ENCODE measurements around the gene GULP1. TPM values are rescaled to one million over a fixed set of nuclear protein-coding genes. Genes with fewer than 3 reads are reported as not detected.

The GULP1 gene
- total and polyA plus RNA-seq, 2 of the 4 experiments (the other 2 are of a cell fraction) = 24.4 to 40.1 TPM

GRCh38 chr2:188251034-188251433, 40.6 kb upstream of the GULP1 start:
- H3K4ac ChIP-seq (ENCODE audit: low read depth, low read length) = no peak overlapping the region
- no peaks in the 10 kb centered on the region for H3K9me3 ChIP-seq (ENCODE audit: control insufficient read depth, insufficient read depth, low read length)
- no peak overlapping the region for H4K5ac ChIP-seq (ENCODE audit: low read depth, low read length)
- TF ChIP-seq SMC3 (IDR thresholded peaks at IDR 0.05; ENCODE audit: low read depth, low read length) (no peak), USF2 (IDR thresholded peaks at IDR 0.05; ENCODE audit: low read depth, low read length) (no peak), MXI1 (IDR thresholded peaks at IDR 0.05; ENCODE audit: borderline replicate concordance, low read depth, low read length) (no peak), MAFK (IDR thresholded peaks at IDR 0.05; ENCODE audit: low read depth, low read length) (no peak), RAD21 (IDR thresholded peaks at IDR 0.05; ENCODE audit: low read length) (no peak), FOS (IDR thresholded peaks at IDR 0.05; ENCODE audit: low read depth, low read length) (no peak), POLR2A (IDR thresholded peaks at IDR 0.05; ENCODE audit: low read depth, low read length) (no peak), BHLHE40 (IDR thresholded peaks at IDR 0.05; ENCODE audit: low read depth, low read length) (no peak), NFE2L2 (IDR thresholded peaks at IDR 0.05; ENCODE audit: low read depth, low read length) (no peak), ELK1 (IDR thresholded peaks at IDR 0.05; ENCODE audit: borderline replicate concordance, low read depth, low read length) (no peak), MAZ (IDR thresholded peaks at IDR 0.05; ENCODE audit: borderline replicate concordance, low read depth, low read length) (no peak), RFX5 (IDR thresholded peaks at IDR 0.05; ENCODE audit: low read depth, low read length) (no peak)
- dilution Hi-C loops (cut with HindIII; ENCODE audit: low sequenced_read_pairs, unreplicated experiment) (no loop called here), in situ Hi-C loops (cut with MboI; ENCODE audit: low sequenced_read_pairs) (no loop called here), intact Hi-C loops (cut with micrococcal nuclease) (no loop called here)
- H2AFZ ChIP-seq (replicated peaks; ENCODE audit: low read length, poor library complexity) = no peak overlapping the region
- WGBS, 2 experiments (ENCODE audit: extremely low coverage in 2 of 2, insufficient read length in 1 of 2) = no CpG with 5 or more reads among the region's 1 CpG
- no peak overlapping the region for H4K8ac ChIP-seq (ENCODE audit: low read depth in 2 of 2, low read length in 2 of 2)
- ATAC-seq (ENCODE audit: low read depth) (no peak), DNase-seq (no peak)
- no peaks in the 10 kb centered on the region for H3K36me3 ChIP-seq (ENCODE audit: control insufficient read depth, insufficient read depth, low read length)
- no peak overlapping the region for H3K4me3 ChIP-seq (ENCODE audit: insufficient read depth, low read depth, low read length)
- no peak overlapping the region for H2BK5ac ChIP-seq (ENCODE audit: low read depth, low read length, poor library complexity, severe bottlenecking)
- H2AK9ac ChIP-seq (replicated peaks; ENCODE audit: low read depth, low read length, poor library complexity) = no peak overlapping the region
- H3K4me2 ChIP-seq (ENCODE audit: low read depth, low read length) = no peak overlapping the region
- no peak overlapping the region for H3K18ac ChIP-seq (ENCODE audit: low read depth, low read length)
- H2AK5ac ChIP-seq (ENCODE audit: low read depth, low read length) = no peak overlapping the region
- no peaks in the 10 kb centered on the region for H3K4me1 ChIP-seq (ENCODE audit: control insufficient read depth, insufficient read depth, low read length)
- BruUV-seq (replicated peaks) = no TSS peak
- no peak overlapping the region for H3K23ac ChIP-seq (ENCODE audit: low read depth, low read length)
- H3K56ac ChIP-seq (ENCODE audit: extremely low read depth, insufficient read depth, low read length) = no peak overlapping the region
- no peak overlapping the region for H3K9ac ChIP-seq (ENCODE audit: low read depth, low read length)
- no peaks in the 10 kb centered on the region for H3K27me3 ChIP-seq (ENCODE audit: control insufficient read depth, insufficient read depth, low read length)
- H3K27ac ChIP-seq (ENCODE audit: insufficient read depth, low read length) = no peak overlapping the region
- no peak overlapping the region for H2BK15ac ChIP-seq (ENCODE audit: low read depth, low read length)
- H4K20me1 ChIP-seq (ENCODE audit: insufficient read depth, low read length) = no peaks in the 10 kb centered on the region
- CTCF ChIA-PET = no interaction called here
- no peak overlapping the region for H2BK20ac ChIP-seq (ENCODE audit: low read depth, low read length)
- H3K14ac ChIP-seq (replicated peaks; ENCODE audit: low read depth, low read length) = 0 out of 2 replicates have a peak overlapping the region, but pooled peaks have one; percentile 47
- no peak overlapping the region for H2BK120ac ChIP-seq (ENCODE audit: low read depth, low read length)
- no peaks in the 10 kb centered on the region for H3K9me1 ChIP-seq (ENCODE audit: insufficient read depth, low read length)
- POLR2A ChIA-PET (ENCODE audit: unreplicated experiment) = no interaction called here
- no peaks in the 10 kb centered on the region for H3K79me1 ChIP-seq (ENCODE audit: low read depth in 1 of 2, low read length in 2 of 2)
- H4K91ac ChIP-seq (ENCODE audit: insufficient read depth, low read depth, low read length) = no peak overlapping the region
